ENCODE results near the gene ASXL1. TPM values are rescaled to one million over a fixed set of nuclear protein-coding genes. Genes with fewer than 3 reads are reported as not detected.
A peak's percentile ranks its signal among the peaks of the same experiment; 100 is the strongest.
"Not testable (repeated sequence)": the region's sequence is repeated elsewhere in the genome, so short reads cannot be mapped to it uniquely, and the experiment has no call there.

The ASXL1 gene
- total RNA-seq, 1 donor from 2014 or later: 136 TPM

DNA sequence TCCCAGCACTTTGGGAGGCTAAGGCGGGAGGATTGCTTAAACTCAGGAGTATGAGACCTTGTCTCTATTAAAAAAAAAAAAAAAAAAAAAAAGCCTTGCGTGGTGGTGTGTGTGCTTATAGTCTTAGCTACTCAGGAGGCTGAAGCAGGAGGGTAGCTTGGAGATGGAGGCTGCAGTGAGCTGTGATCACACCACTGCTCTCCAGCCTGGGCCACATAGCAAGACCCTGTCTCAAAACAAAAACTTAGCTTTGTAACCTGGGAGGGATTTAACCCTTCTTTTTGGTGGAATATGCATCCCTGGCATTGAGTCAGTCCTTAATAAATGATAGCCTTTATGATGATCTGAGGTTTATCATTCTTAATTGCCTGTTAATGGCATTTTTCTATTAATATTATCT lies 12.8 kb downstream of the ASXL1 start:
- no peaks in the 10 kb centered on the region for H3K27me3 Mint-ChIP-seq (ENCODE audit: insufficient read depth)
- intact Hi-C loops (cut with micrococcal nuclease): no loop called here
- no peak overlapping the region for H3K4me3 Mint-ChIP-seq
- peaks cover 25% of the 10 kb centered on the region for H3K36me3 Mint-ChIP-seq (ENCODE audit: low read depth)
- no peak for DNase-seq (ENCODE audit: low spot score)
- H3K27ac Mint-ChIP-seq: no peak overlapping the region
- peaks cover 33% of the 10 kb centered on the region for H3K4me1 Mint-ChIP-seq (ENCODE audit: low read depth)
- H3K9me3 Mint-ChIP-seq: no peaks in the 10 kb centered on the region

DNA sequence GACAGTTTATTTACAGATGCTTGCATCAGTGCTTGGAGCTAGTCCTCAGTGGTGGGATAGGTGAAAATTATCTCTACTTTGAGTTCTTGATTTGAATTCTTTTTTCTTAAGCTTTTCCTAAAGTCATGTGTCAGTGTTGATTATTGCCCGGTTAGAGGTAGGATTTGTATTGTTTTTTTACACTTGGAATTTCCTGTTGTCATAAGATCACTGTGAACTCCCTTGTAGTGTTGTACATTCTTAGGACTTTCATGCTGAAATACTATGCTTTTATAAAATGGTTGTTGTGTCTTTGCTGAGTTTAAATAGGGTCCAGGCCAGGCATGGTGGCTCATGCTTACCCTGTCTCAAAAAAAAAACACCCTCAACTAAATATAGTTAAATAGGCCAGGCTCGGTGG lies 20.3 kb downstream of the ASXL1 start:
- peaks cover under 1% of the 10 kb centered on the region for H3K4me1 Mint-ChIP-seq (ENCODE audit: low read depth)
- intact Hi-C loops (cut with micrococcal nuclease): no loop called here
- no peak overlapping the region for H3K4me3 Mint-ChIP-seq
- no peak overlapping the region for H3K27ac Mint-ChIP-seq
- no peak for DNase-seq (ENCODE audit: low spot score)
- H3K27me3 Mint-ChIP-seq (ENCODE audit: insufficient read depth): no peaks in the 10 kb centered on the region
- peaks cover 14% of the 10 kb centered on the region for H3K36me3 Mint-ChIP-seq (ENCODE audit: low read depth)
- no peaks in the 10 kb centered on the region for H3K9me3 Mint-ChIP-seq

DNA sequence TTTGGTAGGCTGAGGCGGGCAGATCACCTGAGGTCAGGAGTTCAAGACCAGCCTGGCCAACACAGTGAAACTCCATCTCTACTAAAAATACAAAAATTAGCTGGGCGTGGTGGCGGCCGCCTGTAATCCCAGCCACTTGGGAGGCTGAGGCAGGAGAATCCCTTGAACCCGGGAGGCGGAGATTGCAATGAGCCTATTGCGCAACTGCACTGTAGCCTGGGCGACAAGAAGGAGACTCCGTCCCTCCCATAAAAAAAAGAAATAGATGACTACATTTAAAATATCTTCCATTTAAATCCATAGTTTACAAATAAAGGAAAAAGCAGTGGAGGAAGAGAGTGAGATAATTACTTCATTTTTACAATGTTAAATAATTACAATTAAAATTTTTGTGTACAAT lies 21.9 kb downstream of the ASXL1 start:
- H3K4me3 Mint-ChIP-seq; H3K27ac Mint-ChIP-seq; H3K27me3 Mint-ChIP-seq (ENCODE audit: insufficient read depth); intact Hi-C loops (cut with micrococcal nuclease); DNase-seq (ENCODE audit: low spot score); H3K9me3 Mint-ChIP-seq: not testable (repeated sequence)
- H3K4me1 Mint-ChIP-seq (ENCODE audit: low read depth): peaks cover 14% of the 10 kb centered on the region
- H3K36me3 Mint-ChIP-seq (ENCODE audit: low read depth): peaks cover 16% of the 10 kb centered on the region

GRCh38 chr20:32380745-32381144 lies 22.6 kb downstream of the ASXL1 start:
- peaks cover 18% of the 10 kb centered on the region for H3K36me3 Mint-ChIP-seq (ENCODE audit: low read depth)

DNA sequence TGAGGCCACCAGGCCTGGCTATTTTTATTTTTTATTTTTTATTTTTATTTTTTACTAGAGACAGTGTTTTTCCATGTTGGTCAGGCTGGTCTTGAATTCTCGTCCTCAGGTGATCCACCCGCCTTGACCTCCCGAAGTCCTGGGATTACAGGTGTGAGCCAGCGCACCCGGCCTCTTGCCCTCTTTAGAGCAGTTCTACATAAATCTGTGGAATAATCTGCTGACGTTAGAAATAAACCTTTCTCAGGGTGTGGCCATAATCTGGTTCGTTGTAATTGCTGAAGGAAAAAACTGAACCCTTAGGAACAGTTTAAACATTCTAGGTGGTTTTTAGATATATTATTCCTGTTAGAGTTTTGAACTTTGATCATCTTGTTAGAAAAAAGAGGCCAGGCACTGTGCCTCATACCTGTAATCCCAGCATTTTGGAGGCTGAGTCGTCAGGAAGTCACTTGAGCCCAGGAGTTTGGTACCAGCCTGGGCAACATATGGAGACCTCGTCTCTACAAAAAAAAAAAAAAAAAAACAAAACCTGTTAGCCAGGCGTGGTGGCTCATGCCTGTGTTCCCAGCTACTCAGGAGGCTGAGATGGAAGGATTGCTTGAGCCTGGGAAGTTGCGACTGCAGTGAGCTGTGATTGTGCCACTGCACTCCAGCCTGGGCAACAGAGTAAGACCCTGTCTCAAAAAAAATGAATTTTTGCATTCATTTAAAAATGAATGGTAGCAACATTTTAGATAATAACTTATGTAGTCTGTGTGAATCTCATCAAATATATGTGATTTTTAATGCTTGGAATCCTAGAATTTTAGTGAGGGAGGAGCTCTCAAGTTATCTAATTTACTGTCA lies 24.2 kb downstream of the ASXL1 start:
- H3K4me3 Mint-ChIP-seq: no peak overlapping the region
- peaks cover 37% of the 10 kb centered on the region for H3K4me1 Mint-ChIP-seq (ENCODE audit: low read depth)
- no peak for DNase-seq (ENCODE audit: low spot score)
- H3K9me3 Mint-ChIP-seq: no peaks in the 10 kb centered on the region
- no peaks in the 10 kb centered on the region for H3K27me3 Mint-ChIP-seq (ENCODE audit: insufficient read depth)
- no peak overlapping the region for H3K27ac Mint-ChIP-seq
- peaks cover 21% of the 10 kb centered on the region for H3K36me3 Mint-ChIP-seq (ENCODE audit: low read depth)
- intact Hi-C loops (cut with micrococcal nuclease): no loop called here

More at GRCh38 chr20:32380745-32381144, 22.6 kb downstream of the ASXL1 start:
- Mint-ChIP-seq H3K27ac (no peak overlapping the region), H3K4me1 (ENCODE audit: low read depth) (peaks cover 21% of the 10 kb centered on the region), H3K4me3 (no peak overlapping the region), H3K9me3 (no peaks in the 10 kb centered on the region), H3K27me3 (ENCODE audit: insufficient read depth) (no peaks in the 10 kb centered on the region)
- intact Hi-C loops (cut with micrococcal nuclease): no loop called here
- DNase-seq (ENCODE audit: low spot score): no peak

GRCh38 chr20:32383441-32383840 lies 25.3 kb downstream of the ASXL1 start:
- intact Hi-C loops (cut with micrococcal nuclease); H3K4me3 Mint-ChIP-seq; H3K27ac Mint-ChIP-seq; H3K27me3 Mint-ChIP-seq (ENCODE audit: insufficient read depth); DNase-seq (ENCODE audit: low spot score); H3K9me3 Mint-ChIP-seq: not testable (repeated sequence)
- Mint-ChIP-seq H3K4me1 (ENCODE audit: low read depth) (peaks cover 44% of the 10 kb centered on the region), H3K36me3 (ENCODE audit: low read depth) (peaks cover 18% of the 10 kb centered on the region)

DNA sequence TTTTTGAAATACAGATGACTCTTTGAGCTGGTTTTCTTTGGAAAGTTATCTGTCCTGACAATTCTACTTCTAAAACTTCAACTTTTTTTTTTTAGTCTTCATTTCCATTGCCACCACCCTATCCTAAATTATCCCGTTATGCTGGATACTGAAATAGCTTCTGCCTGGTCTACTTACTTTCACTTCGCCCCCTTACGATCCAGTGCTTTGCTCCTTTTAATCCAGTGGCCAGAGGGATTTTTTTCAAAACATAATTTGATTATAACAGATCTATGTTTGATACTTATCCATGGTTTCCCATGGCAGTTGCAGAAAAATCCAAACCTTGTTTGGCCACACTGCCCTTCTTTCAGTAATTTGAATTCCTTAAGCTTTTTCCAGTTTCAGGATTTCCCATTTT lies 27.4 kb downstream of the ASXL1 start:
- DNase-seq (ENCODE audit: low spot score): no peak
- Mint-ChIP-seq H3K36me3 (ENCODE audit: low read depth) (peaks cover 21% of the 10 kb centered on the region), H3K4me1 (ENCODE audit: low read depth) (peaks cover 55% of the 10 kb centered on the region)

DNA sequence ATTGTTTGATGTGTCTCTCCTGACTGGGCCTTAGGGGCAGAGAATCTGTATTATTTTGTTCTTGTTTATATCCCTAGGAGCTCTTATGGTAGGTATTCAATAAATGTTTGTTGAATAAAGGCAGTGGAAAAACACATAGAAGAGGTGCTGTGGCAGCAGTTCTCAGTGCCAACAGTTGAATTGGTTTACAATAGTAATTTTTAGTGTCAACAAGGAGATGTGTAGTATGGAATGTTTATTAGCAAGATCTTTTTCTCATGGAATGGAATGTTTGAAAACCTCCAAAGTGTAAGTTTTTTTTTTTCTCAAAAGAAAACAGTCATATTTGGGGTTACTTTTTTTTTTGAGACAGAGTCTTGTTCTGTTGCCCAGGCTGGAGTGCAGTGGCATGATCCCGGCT lies 28.0 kb downstream of the ASXL1 start:
- H3K4me3 Mint-ChIP-seq: no peak overlapping the region

More for the DNA sequence above, 27.4 kb downstream of the ASXL1 start:
- intact Hi-C loops (cut with micrococcal nuclease): no loop called here
- H3K4me3 Mint-ChIP-seq: no peak overlapping the region
- peak overlapping the region; percentile 21 for H3K27ac Mint-ChIP-seq
- H3K27me3 Mint-ChIP-seq (ENCODE audit: insufficient read depth): no peaks in the 10 kb centered on the region
- no peaks in the 10 kb centered on the region for H3K9me3 Mint-ChIP-seq

GRCh38 chr20:32387252-32387651 lies 29.1 kb downstream of the ASXL1 start:
- peak; percentile 55 for DNase-seq (ENCODE audit: low spot score)
- intact Hi-C loops (cut with micrococcal nuclease): loop anchor here (2.0 kb wide), 4 partner anchors 20 to 50 kb away; partner anchors contain the start of gene ASXL1
- no peaks in the 10 kb centered on the region for H3K9me3 Mint-ChIP-seq
- no peaks in the 10 kb centered on the region for H3K27me3 Mint-ChIP-seq (ENCODE audit: insufficient read depth)
- H3K4me1 Mint-ChIP-seq (ENCODE audit: low read depth): peaks cover 68% of the 10 kb centered on the region
- no peak overlapping the region for H3K4me3 Mint-ChIP-seq
- H3K36me3 Mint-ChIP-seq (ENCODE audit: low read depth): peaks cover 30% of the 10 kb centered on the region
- H3K27ac Mint-ChIP-seq: peak overlapping the region; percentile 59

More for the DNA sequence above, 28.0 kb downstream of the ASXL1 start:
- H3K9me3 Mint-ChIP-seq: no peaks in the 10 kb centered on the region
- peaks cover 24% of the 10 kb centered on the region for H3K36me3 Mint-ChIP-seq (ENCODE audit: low read depth)
- DNase-seq (ENCODE audit: low spot score): no peak
- peaks cover 61% of the 10 kb centered on the region for H3K4me1 Mint-ChIP-seq (ENCODE audit: low read depth)
- H3K27ac Mint-ChIP-seq: peak overlapping the region; percentile 21
- no peaks in the 10 kb centered on the region for H3K27me3 Mint-ChIP-seq (ENCODE audit: insufficient read depth)
- intact Hi-C loops (cut with micrococcal nuclease): loop anchor here (2.0 kb wide), 4 partner anchors 19 to 49 kb away; partner anchors contain the start of gene ASXL1

DNA sequence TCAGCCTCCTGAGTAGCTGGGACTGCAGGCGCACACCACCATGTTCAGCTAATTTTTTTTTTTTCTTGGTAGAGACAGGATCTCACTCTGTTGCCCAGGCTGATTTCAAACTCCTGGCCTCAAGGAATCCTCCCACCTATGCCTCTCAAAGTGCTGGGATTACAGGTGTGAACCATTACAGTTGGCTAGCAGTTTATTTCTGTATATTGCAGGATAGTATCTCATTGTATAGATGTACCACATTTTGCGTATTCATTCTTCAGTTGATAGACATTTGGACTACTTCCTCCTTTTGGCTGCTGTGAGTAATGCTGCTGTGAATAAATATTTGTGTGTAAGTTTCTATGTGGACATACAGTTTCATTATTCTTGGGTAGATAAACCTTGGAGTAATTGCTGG lies 32.9 kb downstream of the ASXL1 start:
- no peak overlapping the region for H3K27ac Mint-ChIP-seq
- peaks cover 38% of the 10 kb centered on the region for H3K36me3 Mint-ChIP-seq (ENCODE audit: low read depth)
- H3K27me3 Mint-ChIP-seq (ENCODE audit: insufficient read depth): no peaks in the 10 kb centered on the region
- H3K4me1 Mint-ChIP-seq (ENCODE audit: low read depth): peaks cover 46% of the 10 kb centered on the region
- intact Hi-C loops (cut with micrococcal nuclease): no loop called here
- H3K9me3 Mint-ChIP-seq: no peaks in the 10 kb centered on the region
- H3K4me3 Mint-ChIP-seq: no peak overlapping the region
- DNase-seq (ENCODE audit: low spot score): no peak

GRCh38 chr20:32395066-32395465 lies 36.9 kb downstream of the ASXL1 start:
- intact Hi-C loops (cut with micrococcal nuclease): no loop called here
- DNase-seq (ENCODE audit: low spot score): no peak
- H3K27me3 Mint-ChIP-seq (ENCODE audit: insufficient read depth): no peaks in the 10 kb centered on the region
- H3K36me3 Mint-ChIP-seq (ENCODE audit: low read depth): peaks cover 30% of the 10 kb centered on the region
- H3K27ac Mint-ChIP-seq: no peak overlapping the region
- peaks cover 27% of the 10 kb centered on the region for H3K4me1 Mint-ChIP-seq (ENCODE audit: low read depth)
- H3K9me3 Mint-ChIP-seq: no peaks in the 10 kb centered on the region
- H3K4me3 Mint-ChIP-seq: no peak overlapping the region

DNA sequence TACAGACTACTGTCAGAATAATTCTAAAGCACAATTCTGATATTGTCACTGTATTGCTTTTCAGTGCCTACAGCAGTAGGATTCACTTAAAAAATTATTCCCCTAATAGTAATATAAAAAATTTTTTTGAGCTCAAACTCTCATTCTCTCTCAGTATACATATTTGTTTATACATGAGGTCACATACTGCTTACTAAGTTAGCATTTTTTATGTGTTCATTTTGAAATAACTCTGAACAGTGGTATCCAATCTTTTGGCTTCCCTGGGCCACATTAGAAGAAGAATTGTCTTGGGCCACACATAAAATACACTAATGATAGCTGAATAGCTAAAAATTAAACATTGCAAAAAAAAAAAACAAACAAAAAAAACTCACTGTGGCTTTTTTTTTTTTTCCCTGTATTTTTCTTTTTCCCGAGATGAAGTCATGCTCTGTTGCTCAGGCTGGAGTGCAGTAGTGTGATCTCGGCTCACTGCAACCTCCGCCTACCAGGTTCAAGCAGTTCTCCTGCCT lies 38.6 kb downstream of the ASXL1 start:
- H3K27ac Mint-ChIP-seq: no peak overlapping the region

DNA sequence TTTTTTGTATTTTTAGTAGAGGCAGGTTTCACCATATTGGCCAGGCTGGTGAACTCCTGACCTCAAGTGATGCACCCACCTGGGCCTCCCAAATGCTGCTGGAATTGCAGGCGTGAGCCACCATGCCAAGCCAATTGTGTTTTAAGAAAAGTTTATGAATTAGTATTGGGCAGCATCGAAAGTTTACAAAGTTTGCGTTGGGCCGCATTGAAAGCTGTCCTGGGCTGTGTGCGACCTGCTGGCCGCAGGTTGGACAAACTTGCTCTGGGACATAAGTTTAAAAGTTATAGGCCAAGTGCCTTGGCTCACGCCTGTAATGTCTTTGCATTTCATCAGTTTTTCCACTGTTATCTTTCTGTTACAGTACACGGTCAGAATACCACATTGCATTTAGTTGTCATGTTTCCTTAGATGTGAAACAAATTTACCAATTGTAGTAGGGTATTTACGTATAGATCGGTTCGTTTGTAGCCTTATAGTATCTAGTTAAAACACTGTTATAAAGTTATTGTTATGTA lies 39.5 kb downstream of the ASXL1 start:
- Mint-ChIP-seq H3K4me1 (ENCODE audit: low read depth) (peaks cover 20% of the 10 kb centered on the region), H3K4me3 (no peak overlapping the region), H3K27ac (no peak overlapping the region), H3K36me3 (ENCODE audit: low read depth) (peaks cover 31% of the 10 kb centered on the region), H3K9me3 (no peaks in the 10 kb centered on the region), H3K27me3 (ENCODE audit: insufficient read depth) (no peaks in the 10 kb centered on the region)
- DNase-seq (ENCODE audit: low spot score): no peak
- intact Hi-C loops (cut with micrococcal nuclease): no loop called here

More for the DNA sequence above, 38.6 kb downstream of the ASXL1 start:
- Mint-ChIP-seq H3K27me3 (ENCODE audit: insufficient read depth) (no peaks in the 10 kb centered on the region), H3K4me1 (ENCODE audit: low read depth) (peaks cover 21% of the 10 kb centered on the region), H3K4me3 (no peak overlapping the region), H3K36me3 (ENCODE audit: low read depth) (peaks cover 33% of the 10 kb centered on the region), H3K9me3 (no peaks in the 10 kb centered on the region)
- intact Hi-C loops (cut with micrococcal nuclease): no loop called here
- DNase-seq (ENCODE audit: low spot score): no peak

Data from activated T-helper 1 cell treated with anti-CD3 and anti-CD28 coated beads, Interleukin-12 subunit alpha, Interleukin-12 subunit beta, Interleukin-2, Interleukin-4 antibody, amounts not matched to agents 30 ng/mL and 10 ng/mL and 1 ng/mL, durations not matched to agents 14 hours and 24 hours and 36 hours (primary cell).